Suppressor macrophage (primary cell): ENCODE data around the gene PCYT2.

ENCODE experiments used
- DNase-seq, 4 experiments: peaks; one replicate each; pipeline ENCODE4 v3.0.0-alpha.2; 2020 to 2022

PCYT2 gene

DNA sequence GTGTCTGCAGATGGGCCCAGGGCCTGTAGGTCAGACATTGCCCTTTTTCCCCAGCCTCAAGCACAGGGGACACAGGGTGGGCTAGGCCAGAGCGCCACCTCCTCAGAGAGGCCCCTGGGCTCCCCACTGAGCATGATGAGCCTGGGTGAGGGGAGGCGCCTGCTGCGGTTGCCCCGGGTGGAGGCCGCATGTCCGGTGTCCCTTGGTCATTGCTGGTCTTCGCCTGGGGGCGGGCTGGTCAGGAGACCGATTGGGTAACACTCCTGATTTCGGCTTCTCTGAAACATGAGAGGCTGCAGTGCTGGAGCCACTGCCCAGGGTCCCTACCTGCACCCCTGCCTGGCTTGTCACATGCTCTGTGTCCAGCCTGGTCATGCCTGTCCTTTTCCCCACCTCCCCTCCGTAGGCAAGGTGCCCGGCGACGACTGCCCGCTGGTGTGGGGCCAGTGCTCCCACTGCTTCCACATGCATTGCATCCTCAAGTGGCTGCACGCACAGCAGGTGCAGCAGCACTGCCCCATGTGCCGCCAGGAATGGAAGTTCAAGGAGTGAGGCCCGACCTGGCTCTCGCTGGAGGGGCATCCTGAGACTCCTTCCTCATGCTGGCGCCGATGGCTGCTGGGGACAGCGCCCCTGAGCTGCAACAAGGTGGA, 11.6 kb downstream of the PCYT2 start:
- DNase-seq, result no peak

DNA sequence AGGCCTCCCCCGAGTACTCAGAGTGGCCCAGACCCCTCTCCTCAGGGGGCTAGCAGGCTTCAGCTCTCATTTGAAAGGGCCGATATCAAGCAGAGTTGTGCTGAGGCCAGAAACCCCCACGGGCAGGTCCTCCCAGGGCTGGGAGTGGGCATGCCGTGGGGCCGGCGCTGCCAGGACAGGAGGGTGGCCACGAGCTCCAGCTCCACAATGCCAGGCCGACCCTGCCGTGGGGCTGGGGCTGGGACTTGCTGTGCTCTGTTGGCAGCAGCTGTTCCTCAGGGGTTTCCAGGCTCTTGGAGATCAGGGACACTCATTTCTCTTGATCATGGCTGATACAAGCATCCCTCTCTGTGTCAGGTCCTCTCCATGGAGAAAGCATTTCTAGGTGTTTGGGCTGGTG, 12.3 kb downstream of the PCYT2 start:
- DNase-seq, result no peak

DNA sequence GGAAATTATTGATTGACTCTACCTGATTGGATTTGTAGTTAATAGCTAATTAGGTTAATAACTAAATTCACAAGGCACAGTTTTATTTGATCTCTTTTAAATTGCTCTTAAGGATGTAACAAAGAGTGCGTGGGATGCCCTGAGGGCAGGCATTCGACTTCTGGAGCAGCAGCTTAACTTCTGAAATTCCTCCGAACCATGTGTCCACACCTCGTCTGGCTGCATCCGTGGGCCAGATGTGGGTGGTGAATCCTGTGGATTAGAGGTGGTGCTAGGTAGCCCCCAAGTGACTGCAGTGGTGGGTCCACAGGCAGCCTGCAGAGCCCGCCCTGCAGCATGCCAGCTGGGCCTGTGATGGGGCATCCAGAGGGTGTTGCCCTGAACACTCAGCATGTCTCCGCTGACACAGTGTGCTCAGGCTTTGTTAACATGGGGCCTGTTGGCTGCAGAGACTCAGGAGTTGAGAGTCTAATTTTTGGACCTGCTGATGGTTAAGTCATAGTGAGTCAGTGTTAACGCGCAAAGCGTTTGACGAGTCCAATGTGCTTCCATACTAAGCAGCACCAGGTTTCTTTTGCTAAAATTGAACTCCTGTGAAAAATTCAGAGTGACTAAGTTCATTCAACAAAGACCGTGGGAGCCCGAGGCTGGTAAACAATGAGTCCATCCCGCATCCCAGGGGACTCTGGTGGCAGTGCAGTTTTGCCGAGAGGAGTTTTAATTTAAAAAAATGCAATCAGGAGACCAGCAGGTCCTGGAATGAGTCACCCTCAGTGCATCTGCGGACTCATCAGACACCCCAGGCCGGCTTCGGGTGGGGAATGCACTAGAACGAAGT, 13.0 kb downstream of the PCYT2 start:
- DNase-seq, result no peak

DNA sequence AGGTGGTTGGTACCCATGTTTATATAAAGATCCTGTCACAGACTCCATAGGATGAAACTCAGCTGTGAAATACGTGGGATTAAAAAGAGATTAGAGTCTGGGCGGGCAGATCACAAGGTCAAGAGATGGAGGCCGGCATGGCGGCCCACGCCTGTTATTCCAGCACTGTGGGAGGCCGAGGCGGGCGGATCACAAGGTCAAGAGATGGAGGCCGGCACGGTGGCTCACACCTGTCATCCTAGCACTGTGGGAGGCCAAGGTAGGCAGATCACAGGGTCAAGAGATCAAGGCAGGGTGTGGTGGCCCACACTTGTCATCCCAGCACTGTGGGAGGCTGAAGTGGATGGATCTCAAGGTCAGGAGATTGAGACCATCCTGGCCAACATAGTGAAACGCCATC, 15.8 kb downstream of the PCYT2 start:
- no peak for DNase-seq

DNA sequence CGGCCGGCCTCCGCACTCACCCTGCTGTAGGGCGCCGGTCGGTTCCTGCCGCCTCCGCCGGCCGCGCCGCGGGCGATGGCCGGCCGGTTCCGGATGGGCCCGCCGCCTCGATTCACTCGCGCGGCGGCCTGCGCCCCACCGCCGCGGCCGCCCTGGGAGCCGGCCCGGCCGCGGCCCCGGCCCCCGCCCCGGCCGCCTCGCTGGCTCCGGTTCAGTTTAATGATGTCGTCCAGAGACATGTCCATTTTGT, 20.0 kb downstream of the PCYT2 start:
- DNase-seq, result peak in 1 of 4 experiments; percentile 30

DNA sequence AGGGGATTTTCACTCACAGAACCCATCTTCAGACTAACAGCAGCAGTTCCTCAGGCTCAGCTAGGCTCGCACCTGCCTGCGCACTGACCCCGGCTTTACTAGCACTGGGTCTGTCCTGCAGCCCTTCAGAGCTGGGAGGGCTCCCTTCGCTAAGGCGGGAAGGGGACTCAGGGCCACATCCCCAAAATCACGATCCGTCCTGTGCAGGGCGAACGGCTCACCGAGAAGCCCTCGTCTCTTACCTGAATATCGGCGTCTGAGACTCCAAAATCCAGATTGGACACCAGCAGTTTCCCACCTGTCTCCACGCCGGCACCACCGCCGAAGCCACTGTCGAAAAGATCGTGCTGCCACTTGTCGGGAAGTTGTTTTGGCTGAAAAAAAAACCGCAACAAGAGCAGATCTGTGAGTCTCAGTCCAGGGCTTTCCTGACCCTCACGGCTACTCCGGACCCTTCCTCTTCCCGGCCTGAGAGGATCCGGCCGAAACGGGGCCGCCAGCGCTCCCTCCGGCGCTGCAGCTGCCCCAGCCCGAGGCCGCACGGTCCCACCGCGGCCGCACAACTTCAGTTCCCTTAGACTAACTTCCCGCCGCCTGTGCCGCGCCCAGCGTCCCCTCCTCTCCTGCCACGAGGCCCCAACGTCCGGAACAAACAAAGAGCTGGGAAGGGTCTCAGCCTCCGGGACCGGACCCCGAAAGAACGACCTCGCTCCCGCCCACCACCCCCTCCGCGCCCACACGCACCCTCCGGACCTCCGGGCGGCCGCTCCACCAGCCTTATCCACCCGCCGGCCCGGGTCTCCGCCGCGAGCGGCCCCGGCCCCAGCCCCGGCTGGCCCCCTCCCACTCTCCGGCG, 20.5 kb downstream of the PCYT2 start:
- peak; percentile 64 to 80 (median 65) for DNase-seq

DNA sequence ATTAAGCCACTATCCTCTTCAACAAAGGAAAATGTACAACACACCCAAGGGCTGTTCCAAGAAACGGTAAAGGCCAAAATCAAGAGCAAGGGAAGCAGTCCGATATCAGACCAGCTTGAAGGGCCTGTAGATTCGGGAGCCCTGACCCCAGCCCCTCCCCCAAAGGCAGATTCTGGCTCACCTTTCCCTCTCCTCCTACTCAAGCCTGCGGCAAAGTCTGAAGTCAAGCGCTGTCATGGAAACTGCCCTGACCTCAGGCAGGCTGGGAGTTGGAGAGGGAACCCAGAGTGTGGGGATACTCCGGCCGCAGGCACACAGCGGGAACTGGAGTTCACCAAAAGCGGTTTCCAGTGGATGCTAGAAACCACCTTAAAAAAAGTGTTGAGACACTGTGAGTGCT, 21.6 kb downstream of the PCYT2 start:
- DNase-seq, result no peak

DNA sequence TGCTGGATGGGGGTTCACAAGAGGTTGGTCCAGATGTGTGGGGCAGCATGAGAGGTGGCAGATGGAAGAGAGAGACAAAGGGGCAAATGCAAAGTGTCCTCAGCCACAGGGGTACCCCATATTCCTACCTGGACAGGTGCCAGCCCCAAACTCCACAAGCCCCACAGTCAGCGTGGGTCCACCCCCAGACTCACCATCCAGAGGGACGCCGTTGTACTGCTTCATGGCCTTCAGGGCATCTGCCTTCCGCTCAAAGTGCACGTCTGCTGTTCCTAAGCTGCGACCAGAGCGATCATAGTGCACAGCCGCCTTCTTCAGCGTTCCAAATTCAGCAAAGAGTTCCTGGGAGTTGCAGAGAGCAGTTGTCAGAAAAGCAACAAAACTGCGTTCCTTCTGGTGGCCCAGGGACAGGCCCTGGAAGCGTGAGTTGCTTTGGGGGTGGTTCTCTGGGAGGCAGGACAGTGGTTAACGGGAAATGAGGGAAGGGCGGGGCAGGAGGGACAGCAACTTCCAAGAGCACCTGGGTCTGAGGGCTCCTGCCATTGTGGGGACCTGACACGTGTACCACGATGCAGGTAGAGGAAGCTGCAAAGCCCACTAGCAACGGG, 22.1 kb downstream of the PCYT2 start:
- DNase-seq, result no peak

DNA sequence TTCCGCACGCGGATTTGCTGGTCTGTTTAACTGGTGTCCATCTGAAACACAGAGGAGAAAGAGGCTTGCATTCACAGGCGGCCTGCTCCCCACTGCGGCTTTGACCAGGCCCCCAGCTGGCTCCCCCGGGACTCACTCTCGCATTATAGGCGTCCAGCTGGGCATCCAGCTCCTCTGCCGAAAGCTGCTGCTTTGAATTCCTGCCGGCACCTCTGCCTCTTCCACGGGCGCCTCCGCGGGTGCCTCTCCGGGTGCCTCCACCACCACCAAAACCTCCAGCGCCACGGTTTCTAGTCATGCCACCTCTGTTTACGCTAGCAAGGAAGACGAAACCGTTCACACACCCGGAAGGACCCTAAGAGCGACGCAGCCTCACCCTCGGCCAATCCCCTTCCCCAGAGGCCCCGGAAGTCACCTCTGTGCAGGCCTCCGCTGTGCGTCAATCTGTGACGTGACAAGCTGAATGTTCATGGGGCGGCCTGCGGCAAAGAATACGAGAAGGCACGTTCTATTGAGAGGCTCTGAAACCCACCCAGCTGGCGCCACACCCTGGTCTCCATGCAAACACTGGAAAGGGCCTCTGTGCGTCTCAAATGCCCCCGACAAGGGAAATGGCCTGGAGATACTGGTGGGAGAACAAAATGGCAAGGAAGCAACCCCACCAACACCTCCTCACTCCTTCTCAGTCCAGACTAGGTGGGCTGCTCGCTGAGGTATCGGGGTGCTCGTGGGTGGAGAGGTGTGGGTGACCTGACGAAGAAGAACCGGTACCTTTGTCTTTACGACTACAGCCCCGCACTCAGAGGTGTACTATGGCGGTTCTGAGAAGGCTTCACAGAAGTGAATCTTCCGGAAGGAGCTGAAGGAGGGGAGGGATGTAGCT, 22.9 kb downstream of the PCYT2 start:
- DNase-seq, result no peak

DNA sequence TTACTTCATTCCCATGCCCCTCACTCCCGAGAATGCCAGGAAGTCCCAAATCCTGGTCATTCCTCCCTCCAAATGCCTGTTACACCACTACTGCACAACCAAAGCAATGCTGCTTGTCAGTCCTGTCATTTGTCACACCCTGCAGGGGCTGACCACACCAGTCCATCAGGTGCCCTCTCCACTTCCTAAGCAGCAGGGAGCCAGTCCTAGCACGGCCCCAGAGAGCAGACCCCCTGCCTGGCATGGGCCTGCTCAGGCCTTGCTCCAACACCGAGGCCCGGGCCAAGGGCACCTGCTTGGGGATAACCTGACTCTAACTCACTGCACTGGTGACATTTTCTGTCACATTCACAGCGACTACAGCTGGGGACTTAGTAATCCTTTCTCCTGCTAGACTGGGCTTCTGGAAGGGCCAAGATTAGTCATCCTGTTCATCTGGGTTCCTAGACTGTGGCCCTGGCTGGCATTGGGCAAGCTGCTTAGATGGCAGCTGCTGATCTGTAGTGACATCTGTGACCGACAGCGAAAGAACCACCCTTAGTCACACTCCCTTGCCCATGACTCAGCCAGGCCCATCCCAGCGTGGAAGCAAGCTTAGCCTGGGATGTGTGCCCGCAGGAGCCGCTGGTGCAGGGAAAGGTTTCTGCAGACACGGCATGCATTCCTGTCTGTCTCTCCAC, 25.2 kb downstream of the PCYT2 start:
- peak; percentile 57 to 81 (median 72) for DNase-seq

DNA sequence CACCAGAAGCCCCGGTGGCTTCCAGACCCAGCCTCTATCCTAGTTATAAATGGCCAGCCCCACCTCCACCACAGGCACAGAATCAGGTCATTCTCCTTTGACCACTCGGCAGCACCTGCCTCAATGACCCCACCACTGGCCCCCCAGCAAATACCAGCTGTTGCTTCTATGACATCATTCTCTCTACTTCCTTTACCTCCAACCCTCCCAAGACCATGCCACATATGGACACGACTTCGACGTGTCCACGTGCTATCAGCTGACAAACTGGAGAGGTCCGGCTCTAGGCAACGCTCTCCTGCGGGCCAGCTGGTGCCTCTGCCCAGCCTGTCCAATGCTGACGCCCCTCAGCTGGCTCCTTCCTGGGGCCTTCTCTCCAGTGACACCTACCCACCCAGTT, 25.7 kb downstream of the PCYT2 start:
- no peak for DNase-seq

DNA sequence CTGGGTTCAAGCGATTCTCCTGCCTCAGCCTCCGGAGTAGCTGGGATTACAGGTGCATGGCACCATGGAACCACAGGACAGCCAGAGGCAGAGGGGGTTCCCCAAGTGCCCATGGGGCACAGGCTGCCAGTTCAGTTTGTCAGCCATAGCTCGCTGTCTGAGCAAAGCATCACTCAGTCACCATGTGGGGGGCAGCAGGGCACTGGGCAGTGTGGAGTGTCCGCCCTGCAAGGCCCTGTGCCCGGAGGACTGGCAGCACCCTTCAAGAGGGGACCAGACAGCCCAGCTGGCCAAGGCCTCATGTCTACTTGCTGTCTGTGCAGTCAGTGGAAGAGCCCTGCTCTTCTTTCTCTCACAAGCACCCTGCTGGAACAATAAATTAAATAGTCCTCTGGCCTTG, 26.2 kb downstream of the PCYT2 start:
- DNase-seq, result no peak

DNA sequence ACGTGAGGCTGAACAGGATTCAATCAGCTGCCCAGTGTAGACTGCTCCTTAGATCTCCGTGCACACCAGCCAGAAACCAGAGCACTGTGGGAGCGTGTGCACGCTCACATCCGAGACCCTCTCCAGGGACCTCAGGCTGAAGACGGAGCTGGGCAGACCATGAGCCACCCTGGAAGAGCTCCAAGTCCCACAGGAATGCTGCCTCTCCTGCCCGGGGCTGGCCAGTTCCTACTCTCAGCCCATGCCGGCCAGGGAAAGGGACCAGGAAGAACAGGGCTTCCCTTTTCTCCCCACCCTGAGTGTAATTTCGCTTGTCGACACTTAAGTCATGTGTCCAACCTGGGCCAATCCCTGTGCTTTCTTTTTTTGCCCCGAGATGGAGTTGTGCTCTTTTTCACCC, 26.7 kb downstream of the PCYT2 start:
- DNase-seq, result no peak

DNA sequence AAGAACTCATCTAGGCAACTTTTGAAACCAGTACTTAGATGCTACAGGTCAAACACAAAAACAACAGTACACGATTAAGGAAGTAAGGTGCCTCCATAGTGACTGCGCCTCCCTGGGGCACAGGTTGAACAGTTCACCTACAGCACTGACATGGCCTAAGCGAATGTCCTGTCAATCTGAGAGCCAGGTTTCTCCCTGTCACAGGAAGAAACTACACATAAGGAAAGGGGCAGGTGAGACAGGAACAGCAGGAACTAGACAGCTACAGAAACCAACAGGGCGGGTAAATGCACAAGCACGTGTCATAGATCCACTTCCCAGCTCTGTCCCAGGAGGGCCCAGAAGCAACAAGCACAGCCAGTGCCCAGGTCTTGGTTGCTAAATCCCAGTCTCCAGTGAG, 32.1 kb downstream of the PCYT2 start:
- DNase-seq, result no peak

DNA sequence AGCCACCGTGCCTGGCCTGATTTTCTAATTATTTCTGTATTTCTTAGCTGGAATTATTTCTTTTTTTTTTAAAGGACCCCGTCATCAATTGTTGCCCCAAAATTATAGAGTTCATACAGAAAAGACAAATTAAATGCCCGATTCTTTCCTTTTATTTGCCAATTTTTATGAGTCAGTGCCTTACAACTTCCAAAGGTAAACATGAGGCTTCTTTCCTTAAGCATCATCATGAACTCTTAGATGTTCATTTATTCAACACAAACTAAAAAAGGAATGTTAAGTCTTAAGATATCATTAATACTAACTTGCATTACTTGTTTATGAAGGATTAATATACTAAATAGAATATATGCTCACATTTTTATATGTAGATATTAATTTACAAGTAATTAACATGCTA, 32.9 kb downstream of the PCYT2 start:
- DNase-seq, result no peak

DNA sequence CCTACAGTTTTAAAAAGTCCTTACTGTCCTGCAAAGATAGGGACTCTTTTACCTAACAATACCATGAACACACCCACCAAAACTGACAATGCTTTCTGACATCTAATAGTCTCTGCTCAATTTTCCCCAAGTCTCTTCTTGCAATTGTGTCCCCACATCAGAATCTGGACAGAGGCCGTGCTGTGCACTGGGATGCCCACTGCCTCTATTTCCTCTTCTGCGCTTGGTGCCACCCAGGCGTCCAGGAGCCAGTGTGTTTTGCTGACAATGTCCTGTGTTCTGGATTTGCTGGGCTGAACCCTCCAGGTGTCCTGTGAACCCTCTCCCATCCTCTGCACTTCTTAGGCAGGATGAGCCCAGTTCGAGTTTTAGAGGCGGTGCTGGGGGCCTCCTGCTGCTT, 33.6 kb downstream of the PCYT2 start:
- no peak for DNase-seq

DNA sequence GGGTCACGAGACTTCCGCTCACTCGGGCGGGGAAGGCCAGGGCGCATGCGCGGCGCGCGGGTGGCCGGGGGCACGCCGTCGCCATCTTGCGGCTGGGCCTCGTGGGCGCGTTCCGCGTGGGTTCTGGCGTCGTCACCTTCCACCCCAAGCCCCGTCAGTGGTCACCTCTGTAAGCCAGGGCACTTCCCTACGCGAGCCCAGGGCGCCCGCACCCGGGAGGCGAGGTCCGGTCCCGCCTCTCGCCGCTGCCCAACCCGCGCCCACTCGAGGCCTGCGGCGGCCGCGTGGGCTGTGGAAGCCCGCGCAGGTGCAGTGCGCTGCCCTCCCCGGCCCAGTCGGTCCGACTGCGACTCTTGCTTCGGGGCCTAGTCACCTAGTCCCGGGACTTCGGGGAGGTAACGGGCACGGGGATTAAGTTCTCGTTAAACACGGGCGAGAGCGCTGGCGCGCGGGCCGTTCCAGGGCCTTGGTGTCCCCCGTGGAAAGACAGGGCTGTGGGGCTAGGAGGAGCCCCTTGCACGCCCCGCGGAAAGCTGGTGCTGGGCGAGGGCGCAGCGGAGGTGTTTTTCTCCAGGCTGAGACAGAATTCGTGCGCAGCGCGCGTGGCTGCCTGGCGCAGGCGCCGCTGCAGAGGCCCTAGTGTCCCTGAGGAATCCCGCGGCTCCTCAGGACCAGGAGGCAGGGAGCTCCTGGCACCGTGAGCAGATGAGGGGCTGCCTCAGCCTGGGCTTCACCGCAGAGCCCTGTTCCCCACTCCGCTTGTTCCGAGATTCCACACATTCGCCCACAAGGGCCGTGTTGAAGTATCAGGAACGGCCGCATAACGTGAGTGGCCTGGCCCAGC, 39.6 kb downstream of the PCYT2 start:
- peak; percentile 97 to 99 (median 98) for DNase-seq

DNA sequence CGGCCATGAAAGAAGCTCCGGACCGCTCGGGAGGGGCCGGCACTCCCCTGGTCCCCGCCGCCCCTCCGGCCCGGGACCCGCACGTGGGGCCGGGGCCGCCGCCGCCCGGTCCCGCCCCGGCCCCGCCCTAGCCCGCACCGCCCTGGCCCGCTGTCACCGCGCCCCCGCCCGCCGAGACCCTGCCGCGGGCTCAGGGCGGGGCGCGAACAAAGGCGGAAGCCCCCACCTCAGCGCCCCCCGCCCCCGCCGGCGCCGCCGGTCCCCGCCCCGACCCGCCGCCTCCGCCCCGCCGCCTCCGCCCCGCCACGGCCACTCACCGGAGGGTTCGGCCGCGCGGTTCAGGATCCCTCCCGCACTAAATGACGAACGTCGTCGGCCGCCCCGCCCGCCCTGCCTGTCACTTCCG, 40.2 kb downstream of the PCYT2 start, which contains the start of gene ARHGDIA:
Gene ARHGDIA (minus strand): TSS at position 357 of the 406 bp plus-strand sequence. CDS start 1,407 bp downstream, outside the sequence.
- DNase-seq, result no peak

DNA sequence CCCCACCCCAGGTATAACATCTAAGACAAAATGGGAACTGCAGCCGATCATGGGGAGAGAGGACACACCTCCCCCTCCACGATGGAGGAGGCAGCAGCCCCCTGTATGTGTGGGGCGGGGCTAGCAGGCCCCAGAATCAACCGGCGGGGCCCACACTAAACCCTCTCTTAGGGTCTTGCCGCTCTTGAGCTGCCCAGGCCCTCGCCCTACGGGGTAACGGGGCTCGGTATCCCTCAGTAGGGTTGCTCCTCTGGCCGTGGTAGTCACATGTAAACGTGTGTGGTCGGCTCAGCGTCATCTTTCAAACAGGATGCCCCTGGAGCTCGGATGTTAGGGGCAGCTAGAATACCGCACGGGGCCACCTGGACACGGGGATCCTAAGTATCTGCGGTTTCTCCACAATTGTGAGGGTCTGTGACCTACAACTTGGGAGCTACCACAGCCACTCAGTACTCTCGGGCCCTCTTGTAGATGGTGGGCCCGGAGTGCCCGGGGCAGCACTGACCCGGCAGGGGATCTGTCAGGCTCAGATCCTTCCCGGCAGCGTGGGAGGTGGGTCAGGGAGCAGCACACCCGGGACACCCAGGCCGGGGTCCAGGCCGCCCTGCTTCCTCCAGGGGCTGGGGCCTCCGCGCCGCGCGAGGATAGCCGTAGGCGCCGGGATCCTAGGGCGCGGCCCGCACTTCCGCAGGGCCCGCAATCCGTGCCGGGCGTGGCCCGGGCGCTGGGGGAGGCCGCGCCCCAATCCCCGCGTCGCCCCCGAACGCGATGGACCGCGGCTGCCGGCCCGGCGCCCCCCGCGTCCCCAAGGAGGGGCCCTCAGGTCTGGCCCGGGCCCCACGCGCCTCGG, 40.8 kb downstream of the PCYT2 start:
- DNase-seq, result peak; percentile 70 to 85 (median 74)
